ENCODE results near the gene MLXIP.

GRCh38 chr12:122117979-122118378, 39.4 kb downstream of the MLXIP start:
- TF ChIP-seq CTCF (IDR thresholded peaks at IDR 0.05) (no peak), POLR2AphosphoS5 (IDR thresholded peaks at IDR 0.05) (no peak), POLR2A (IDR thresholded peaks at IDR 0.05) (no peak), EP300 (IDR thresholded peaks at IDR 0.05) (no peak)
